CD14-positive monocyte (primary cell): ENCODE measurements around the gene IGHMBP2. TPM values are rescaled to one million over a fixed set of nuclear protein-coding genes. Genes with fewer than 3 reads are reported as not detected.

Experiments used
- DNase-seq, 3 donors: peaks; one replicate each; pipeline ENCODE4 v3.0.0-alpha.2; 2011 to 2022
- H2AFZ ChIP-seq: 2 replicates; pipeline ENCODE4 v1.6.0; 2012; ENCODE audit warnings: mild to moderate bottlenecking, low read depth, low read length, inconsistent platforms; ENCODE audit not compliant: insufficient read depth, poor library complexity, severe bottlenecking
- H3K27ac ChIP-seq, 2 donors: 1 replicate in 1 of 2; 2 replicates in 1 of 2; pipeline ENCODE4 v1.5.1; 2012 to 2013; ENCODE audit warnings: low read length in 2 of 2, control low read depth in 1 of 2, inconsistent platforms in 1 of 2, low read depth in 1 of 2, mild to moderate bottlenecking in 1 of 2
- H3K27me3 ChIP-seq, 2 donors: one replicate each; pipeline versions ENCODE4 v1.6.0 to v1.6.1; 2011 to 2013; ENCODE audit warnings: low read length in 2 of 2; ENCODE audit not compliant: control insufficient read depth in 2 of 2, insufficient read depth in 2 of 2
- H3K36me3 ChIP-seq, 2 donors: replicated peaks in 1 of 2; 1 replicate in 1 of 2; 2 replicates in 1 of 2; pipeline versions ENCODE4 v1.5.1 to v1.6.1; 2012 to 2013; ENCODE audit warnings: low read length in 2 of 2, control low read depth in 1 of 2, inconsistent platforms in 1 of 2, mild to moderate bottlenecking in 1 of 2; ENCODE audit not compliant: insufficient read depth in 2 of 2, control insufficient read depth in 1 of 2
- H3K4me1 ChIP-seq, 2 donors: 1 replicate in 1 of 2; 2 replicates in 1 of 2; pipeline versions ENCODE4 v1.5.1 to v1.6.1; 2012 to 2013; ENCODE audit warnings: low read length in 2 of 2, control low read depth in 1 of 2, inconsistent platforms in 1 of 2, mild to moderate bottlenecking in 1 of 2, moderate library complexity in 1 of 2; ENCODE audit not compliant: insufficient read depth in 2 of 2, control insufficient read depth in 1 of 2
- H3K4me2 ChIP-seq: replicated peaks from 2 replicates; pipeline ENCODE3; 2012; ENCODE audit warnings: low read length, moderate library complexity, mild to moderate bottlenecking; ENCODE audit not compliant: poor library complexity, severe bottlenecking; ENCODE audit errors: extremely low read depth
- H3K4me3 ChIP-seq, 3 experiments: fragments of 200-600 bp in 1 of 3; sonication (generic) in 1 of 3; replicated peaks in 1 of 3; 1 replicate in 2 of 3; 2 replicates in 1 of 3; pipeline ENCODE4 v1.5.1; 2011 to 2013; ENCODE audit warnings: low read length in 3 of 3, mild to moderate bottlenecking in 3 of 3, control low read depth in 2 of 3, low read depth in 2 of 3, inconsistent platforms in 1 of 3, moderate library complexity in 1 of 3
- H3K79me2 ChIP-seq: 2 replicates; pipeline ENCODE4 v1.6.0; 2012; ENCODE audit warnings: mild to moderate bottlenecking, control low read depth, inconsistent platforms, low read length, moderate library complexity; ENCODE audit not compliant: insufficient read depth
- H3K9ac ChIP-seq: 2 replicates; pipeline ENCODE4 v1.6.0; 2017; ENCODE audit warnings: low read length, mild to moderate bottlenecking; ENCODE audit not compliant: insufficient read depth, poor library complexity, severe bottlenecking
- H3K9me3 ChIP-seq, 2 donors: replicated peaks in 1 of 2; 1 replicate in 1 of 2; 2 replicates in 1 of 2; pipeline versions ENCODE4 v1.5.1 to v1.6.1; 2012 to 2013; ENCODE audit warnings: low read length in 2 of 2, control low read depth in 1 of 2; ENCODE audit not compliant: control insufficient read depth in 1 of 2, insufficient read depth in 1 of 2
- H4K20me1 ChIP-seq: 2 replicates; pipeline ENCODE4 v1.6.0; 2012; ENCODE audit warnings: mild to moderate bottlenecking, low read length, control low read depth, moderate library complexity; ENCODE audit not compliant: insufficient read depth
- H3K27ac Mint-ChIP-seq, 7 donors: one replicate each; pipeline ENCODE4 v1.8.0; 2020; ENCODE audit warnings: mild to moderate bottlenecking in 7 of 7, mixed read lengths in 7 of 7, moderate library complexity in 6 of 7, inconsistent platforms in 2 of 7
- H3K27me3 Mint-ChIP-seq, 3 donors: one replicate each; pipeline ENCODE4 v1.8.0; 2021 to 2022; ENCODE audit warnings: low read depth in 3 of 3, mild to moderate bottlenecking in 3 of 3, mixed read lengths in 3 of 3, moderate library complexity in 3 of 3, inconsistent platforms in 1 of 3
- H3K36me3 Mint-ChIP-seq, 2 donors: one replicate each; pipeline ENCODE4 v1.8.0; 2020; ENCODE audit warnings: mixed read lengths in 2 of 2, inconsistent platforms in 1 of 2, mild to moderate bottlenecking in 1 of 2
- H3K4me1 Mint-ChIP-seq: one replicate; pipeline ENCODE4 v1.8.0; 2020; ENCODE audit warnings: mild to moderate bottlenecking, mixed read lengths
- H3K4me3 Mint-ChIP-seq, 2 donors: one replicate each; pipeline ENCODE4 v1.8.0; 2020; ENCODE audit warnings: mild to moderate bottlenecking in 2 of 2, mixed read lengths in 2 of 2, moderate library complexity in 1 of 2
- H3K9me3 Mint-ChIP-seq, 7 donors: one replicate each; pipeline ENCODE4 v1.8.0; 2020 to 2022; ENCODE audit warnings: mixed read lengths in 7 of 7, mild to moderate bottlenecking in 6 of 7, moderate library complexity in 6 of 7, inconsistent platforms in 2 of 7
- CTCF ChIP-seq: fragments of 200-600 bp; IDR thresholded peaks from one replicate; pipeline ENCODE4 v1.8.0; 2022; ENCODE audit warnings: antibody characterized with exemption, mild to moderate bottlenecking
- WGBS: methylation state at CpG from one replicate; pipeline ENCODE4 v1.1.5; 2013; ENCODE audit warnings: missing lambda C conversion rate; ENCODE audit not compliant: insufficient coverage; 5-methylcytosine and 5-hydroxymethylcytosine counted together
- intact Hi-C, 2 donors: fragments of 100-400 bp; cut with micrococcal nuclease; formaldehyde crosslinking; loops; one replicate each; pipeline versions ENCODE4 v1.15.0 to v1.15.1; 2023
- polyA plus RNA-seq, 3 donors: library from polyadenylated mRNA; depleted of rRNA in 1 of 3; unstranded in 2 of 3; stranded (reverse) in 1 of 3; fragments of 300-500 nt in 2 of 3; fragments of >200 nt in 1 of 3; fragmentation: Illumina TruSeq in 2 of 3; gene quantifications; 1 replicate in 2 of 3; 2 replicates in 1 of 3; pipeline ENCODE4 v1.2.3, GENCODE V29; 2012 to 2021

Gene IGHMBP2
- polyA plus RNA-seq, 3 donors, result 3.9 to 14.9 (median 6.0) TPM

- H3K27me3 Mint-ChIP-seq, result no peaks in the 10 kb centered on the region
- H3K4me3 Mint-ChIP-seq, result no peak overlapping the region
- intact Hi-C loops, result no loop called here
- no peak overlapping the region for H3K27ac Mint-ChIP-seq
- H3K36me3 ChIP-seq, result peaks cover 69 to 95% of the 10 kb centered on the region in 2 donors
- no peak overlapping the region for H3K27ac ChIP-seq
- no peak overlapping the region for H3K4me2 ChIP-seq
- no peaks in the 10 kb centered on the region for H4K20me1 ChIP-seq
- H3K27me3 ChIP-seq, result no peaks in the 10 kb centered on the region
- H3K36me3 Mint-ChIP-seq, result peaks cover 69 to 94% of the 10 kb centered on the region in 2 donors
- H3K4me1 ChIP-seq, result no peaks in the 10 kb centered on the region
- no peak overlapping the region for H3K9ac ChIP-seq
- 93% methylated on average over 23 of the region's 29 CpGs for WGBS
- no peak for TF ChIP-seq CTCF
- no peaks in the 10 kb centered on the region for H3K79me2 ChIP-seq
- H3K9me3 Mint-ChIP-seq, result no peaks in the 10 kb centered on the region
- DNase-seq, result no peak
- H3K4me1 Mint-ChIP-seq, result no peaks in the 10 kb centered on the region
- H3K4me3 ChIP-seq, result no peak overlapping the region
- no peak overlapping the region for H2AFZ ChIP-seq
- no peaks in the 10 kb centered on the region for H3K9me3 ChIP-seq
Measured at GRCh38 chr11:68936676-68937620, 33.3 kb downstream of the IGHMBP2 start.

- H3K9me3 ChIP-seq, result no peaks in the 10 kb centered on the region
- H3K4me1 ChIP-seq, result no peaks in the 10 kb centered on the region
- H3K4me3 ChIP-seq, result no peak overlapping the region
- peaks cover 69 to 86% of the 10 kb centered on the region in 2 donors for H3K36me3 ChIP-seq
- DNase-seq, result no peak
- no peak overlapping the region for H3K4me2 ChIP-seq
- H3K27me3 ChIP-seq, result no peaks in the 10 kb centered on the region
- no peak overlapping the region for H2AFZ ChIP-seq
- no peaks in the 10 kb centered on the region for H3K79me2 ChIP-seq
- no peak overlapping the region for H3K9ac ChIP-seq
- Mint-ChIP-seq H3K27me3 (no peaks in the 10 kb centered on the region), H3K4me1 (peaks cover 3% of the 10 kb centered on the region), H3K27ac (no peak overlapping the region), H3K36me3 (peaks cover 66 to 85% of the 10 kb centered on the region in 2 donors), H3K4me3 (no peak overlapping the region), H3K9me3 (no peaks in the 10 kb centered on the region)
- intact Hi-C loops, result no loop called here
- TF ChIP-seq CTCF, result no peak
- 98% methylated on average over 14 of the region's 18 CpGs for WGBS
- H3K27ac ChIP-seq, result no peak overlapping the region
- no peaks in the 10 kb centered on the region for H4K20me1 ChIP-seq
Measured at GRCh38 chr11:68938088-68938487, 34.4 kb downstream of the IGHMBP2 start.
